Fibroblast of lung (primary cell): ENCODE results near the gene MAEA. TPM values are rescaled to one million over a fixed set of nuclear protein-coding genes. Genes with fewer than 3 reads are reported as not detected.

Experiments used
- DNase-seq, 2 donors: peaks; one replicate each; pipeline versions ENCODE4 v3.0.0 to v3.0.0-alpha.2; 2010; ENCODE audit warnings: low read depth in 2 of 2
- H2AFZ ChIP-seq: 2 replicates; pipeline ENCODE4 v1.5.1; 2012; ENCODE audit warnings: low read length, control low read depth, inconsistent platforms
- H3K27ac ChIP-seq: 2 replicates; pipeline ENCODE4 v1.5.1; 2011; ENCODE audit warnings: low read length, control low read depth; ENCODE audit not compliant: insufficient read depth
- H3K27me3 ChIP-seq: 2 replicates; pipeline ENCODE4 v1.5.1; 2011; ENCODE audit warnings: mild to moderate bottlenecking, low read length; ENCODE audit not compliant: control insufficient read depth, insufficient read depth
- H3K36me3 ChIP-seq: 2 replicates; pipeline ENCODE4 v1.5.1; 2011; ENCODE audit warnings: low read length; ENCODE audit not compliant: control insufficient read depth, insufficient read depth
- H3K4me1 ChIP-seq: 2 replicates; pipeline ENCODE4 v1.5.1; 2011; ENCODE audit warnings: low read length; ENCODE audit not compliant: control insufficient read depth, insufficient read depth; ENCODE audit errors: extremely low read depth
- H3K4me2 ChIP-seq: 2 replicates; pipeline ENCODE4 v1.5.1; 2011; ENCODE audit warnings: low read length, control low read depth; ENCODE audit not compliant: insufficient read depth; ENCODE audit errors: extremely low read depth
- H3K4me3 ChIP-seq, 4 experiments: fragments of 200-600 bp in 1 of 4; sonication (generic) in 1 of 4; replicated peaks in 1 of 4; 2 replicates each; pipeline ENCODE4 v1.5.1; 2011 to 2016; ENCODE audit warnings: low read length in 4 of 4, low read depth in 3 of 4, mild to moderate bottlenecking in 3 of 4, control low read depth in 2 of 4, inconsistent platforms in 1 of 4, mixed read lengths in 1 of 4; ENCODE audit not compliant: insufficient read depth in 1 of 4; ENCODE audit errors: control extremely low read depth in 1 of 4
- H3K79me2 ChIP-seq: 2 replicates; pipeline ENCODE4 v1.5.1; 2012; ENCODE audit warnings: mild to moderate bottlenecking, low read length, inconsistent platforms; ENCODE audit not compliant: control insufficient read depth, insufficient read depth
- H3K9ac ChIP-seq: 2 replicates; pipeline ENCODE4 v1.5.1; 2011; ENCODE audit warnings: mild to moderate bottlenecking, low read length, control low read depth; ENCODE audit not compliant: insufficient read depth
- H3K9me3 ChIP-seq: 2 replicates; pipeline ENCODE4 v1.5.1; 2012; ENCODE audit warnings: low read depth, low read length; ENCODE audit not compliant: control insufficient read depth, insufficient read depth
- H4K20me1 ChIP-seq: 2 replicates; pipeline ENCODE4 v1.5.1; 2011; ENCODE audit warnings: low read length; ENCODE audit not compliant: control insufficient read depth, insufficient read depth; ENCODE audit errors: extremely low read depth
- CTCF ChIP-seq, 2 donors: IDR thresholded peaks in 1 of 2; conservative IDR thresholded peaks in 1 of 2; 1 replicate in 1 of 2; 2 replicates in 1 of 2; pipeline ENCODE4 v1.5.1; 2011 to 2012; ENCODE audit warnings: low read length in 2 of 2, control low read depth in 1 of 2, inconsistent platforms in 1 of 2, low read depth in 1 of 2, mild to moderate bottlenecking in 1 of 2
- EZH2 ChIP-seq: IDR thresholded peaks from 2 replicates; pipeline ENCODE4 v1.5.1; 2012; ENCODE audit warnings: low read length, control low read depth, mild to moderate bottlenecking; ENCODE audit errors: missing control alignments
- polyA plus RNA-seq, 2 donors: library from polyadenylated mRNA; depleted of rRNA in 1 of 2; stranded (reverse) in 1 of 2; unstranded in 1 of 2; fragments of >200 nt; gene quantifications; 2 replicates each; pipeline ENCODE4 v1.2.1, GENCODE V29; 2011 to 2012; ENCODE audit warnings: missing spikeins in 1 of 2
- total RNA-seq: library from RNA; depleted of rRNA; stranded (reverse); fragments of >200 nt; gene quantifications from 2 replicates; pipeline ENCODE4 v1.2.1, GENCODE V29; 2014

The MAEA gene
- total and polyA plus RNA-seq, 2 donors (not counting 1 experiment from before 2014, with no cell fraction given): 44.3 to 53.8 TPM

- Histone ChIP-seq H3K27me3 (no peaks in the 10 kb centered on the region), H3K4me1 (no peaks in the 10 kb centered on the region), H3K36me3 (peaks cover 16% of the 10 kb centered on the region), H3K27ac (no peak overlapping the region), H4K20me1 (no peaks in the 10 kb centered on the region), H3K4me2 (no peak overlapping the region), H3K9ac (no peak overlapping the region), H2AFZ (no peak overlapping the region), H3K79me2 (no peaks in the 10 kb centered on the region), H3K9me3 (no peaks in the 10 kb centered on the region), H3K4me3 (no peak overlapping the region)
- DNase-seq: peak; percentile 49 to 60
- TF ChIP-seq CTCF (conservative IDR thresholded peaks at IDR 0.05 in 1 of 2, IDR thresholded peaks at IDR 0.05 in 1 of 2; ENCODE audit: low read depth in 1 of 2, low read length in 2 of 2) (no peak), EZH2 (no peak)
Observed at GRCh38 chr4:1360423-1361283, 71.0 kb downstream of the MAEA start.

DNA sequence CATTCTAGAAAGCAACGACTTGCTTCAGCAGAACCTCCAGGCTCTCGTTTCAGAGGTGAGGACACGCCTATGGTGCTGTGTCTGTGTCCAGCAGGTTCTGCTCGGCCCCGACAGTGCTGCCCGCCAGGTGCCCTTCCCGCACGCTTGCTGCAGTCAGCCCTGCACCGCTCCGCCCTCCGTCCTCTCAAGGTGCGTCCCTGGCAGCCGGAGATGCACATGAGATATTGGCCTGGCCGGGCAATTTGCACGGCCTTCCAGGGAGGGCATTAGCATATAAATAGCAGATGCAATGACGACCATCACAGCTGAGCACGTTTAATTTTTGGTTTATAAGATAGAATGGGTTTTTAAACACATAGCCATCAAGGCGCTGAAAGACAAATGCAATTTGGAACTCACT lies 71.7 kb downstream of the MAEA start:
- no peak overlapping the region for H3K4me3 ChIP-seq
- H3K9me3 ChIP-seq: no peaks in the 10 kb centered on the region
- H4K20me1 ChIP-seq: no peaks in the 10 kb centered on the region
- no peaks in the 10 kb centered on the region for H3K4me1 ChIP-seq
- H2AFZ ChIP-seq: no peak overlapping the region
- H3K9ac ChIP-seq: no peak overlapping the region
- no peaks in the 10 kb centered on the region for H3K79me2 ChIP-seq
- peaks cover 12% of the 10 kb centered on the region for H3K36me3 ChIP-seq
- DNase-seq: no peak
- TF ChIP-seq CTCF (conservative IDR thresholded peaks at IDR 0.05 in 1 of 2, IDR thresholded peaks at IDR 0.05 in 1 of 2; ENCODE audit: low read depth in 1 of 2, low read length in 2 of 2): no peak
- TF ChIP-seq EZH2: no peak
- no peaks in the 10 kb centered on the region for H3K27me3 ChIP-seq
- no peak overlapping the region for H3K27ac ChIP-seq
- H3K4me2 ChIP-seq: no peak overlapping the region

GRCh38 chr4:1362046-1362445 lies 72.4 kb downstream of the MAEA start:
- Histone ChIP-seq H3K9me3 (no peaks in the 10 kb centered on the region), H3K4me1 (no peaks in the 10 kb centered on the region), H3K9ac (no peak overlapping the region), H3K79me2 (no peaks in the 10 kb centered on the region), H3K27ac (no peak overlapping the region), H4K20me1 (no peaks in the 10 kb centered on the region), H3K36me3 (peaks cover 8% of the 10 kb centered on the region), H3K4me3 (no peak overlapping the region), H3K4me2 (no peak overlapping the region), H3K27me3 (no peaks in the 10 kb centered on the region), H2AFZ (no peak overlapping the region)
- no peak for DNase-seq
- TF ChIP-seq EZH2: no peak
- no peak for TF ChIP-seq CTCF (conservative IDR thresholded peaks at IDR 0.05 in 1 of 2, IDR thresholded peaks at IDR 0.05 in 1 of 2; ENCODE audit: low read depth in 1 of 2, low read length in 2 of 2)
